ENCODE results near the gene LYSET.
"Not testable (repeated sequence)": the region's sequence is repeated elsewhere in the genome, so short reads cannot be mapped to it uniquely, and the experiment has no call there.

LYSET gene

GRCh38 chr14:93168610-93169009 lies 16.5 kb upstream of the LYSET start:
- DNase-seq (ENCODE audit: low read depth in 2 of 2), result not testable (repeated sequence)

- DNase-seq (ENCODE audit: low read depth in 2 of 2), result not testable (repeated sequence)
These were observed 15.5 kb upstream of the LYSET start for GRCh38 chr14:93169619-93170018.

- DNase-seq (ENCODE audit: low read depth in 2 of 2), result not testable (repeated sequence)
These were observed 15.0 kb upstream of the LYSET start for GRCh38 chr14:93170141-93170540.

GRCh38 chr14:93171376-93171775 lies 13.7 kb upstream of the LYSET start:
- DNase-seq (ENCODE audit: low read depth in 2 of 2), result no peak

GRCh38 chr14:93173943-93174395 lies 11.1 kb upstream of the LYSET start:
- no peak for DNase-seq (ENCODE audit: low read depth in 2 of 2)

- DNase-seq (ENCODE audit: low read depth in 2 of 2), result not testable (repeated sequence)
These were observed 10.4 kb upstream of the LYSET start for GRCh38 chr14:93174731-93175130.

- DNase-seq (ENCODE audit: low read depth in 2 of 2), result no peak
These were observed 9.6 kb upstream of the LYSET start for GRCh38 chr14:93175492-93175891.

- no peak for DNase-seq (ENCODE audit: low read depth in 2 of 2)
These were observed 1.4 kb upstream of the LYSET start for GRCh38 chr14:93183596-93184317.

GRCh38 chr14:93185349-93185720 lies 218 bp downstream of the LYSET start:
- no peak for DNase-seq (ENCODE audit: low read depth in 2 of 2)

GRCh38 chr14:93186466-93186865 lies 1.3 kb downstream of the LYSET start:
- no peak for DNase-seq (ENCODE audit: low read depth in 2 of 2)

GRCh38 chr14:93186956-93187355 lies 1.8 kb downstream of the LYSET start:
- DNase-seq (ENCODE audit: low read depth in 2 of 2), result no peak

GRCh38 chr14:93195316-93195999 lies 10.3 kb downstream of the LYSET start:
- DNase-seq (ENCODE audit: low read depth in 2 of 2), result no peak

GRCh38 chr14:93199031-93199430 lies 13.9 kb downstream of the LYSET start:
- DNase-seq (ENCODE audit: low read depth in 2 of 2), result no peak

GRCh38 chr14:93200553-93200952 lies 15.4 kb downstream of the LYSET start:
- no peak for DNase-seq (ENCODE audit: low read depth in 2 of 2)

GRCh38 chr14:93201155-93201704 lies 16.1 kb downstream of the LYSET start:
- DNase-seq (ENCODE audit: low read depth in 2 of 2), result no peak

- DNase-seq (ENCODE audit: low read depth in 2 of 2), result peak; percentile 72
These were observed 21.8 kb downstream of the LYSET start, which contains the start of the genes GON7 and UBR7 for GRCh38 chr14:93206793-93207467. Gene GON7 (minus strand): TSS chr14:93207065. CDS start chr14:93207037, 28 bp downstream. Gene UBR7 (plus strand): TSS chr14:93207256. CDS start chr14:93207292, 36 bp downstream.

- DNase-seq (ENCODE audit: low read depth in 2 of 2), result no peak
These were observed 22.6 kb downstream of the LYSET start for GRCh38 chr14:93207468-93208308.

GRCh38 chr14:93212432-93212831 lies 27.3 kb downstream of the LYSET start:
- no peak for DNase-seq (ENCODE audit: low read depth in 2 of 2)

GRCh38 chr14:93214598-93214997 lies 29.5 kb downstream of the LYSET start:
- no peak for DNase-seq (ENCODE audit: low read depth in 2 of 2)

- no peak for DNase-seq (ENCODE audit: low read depth in 2 of 2)
These were observed 34.1 kb downstream of the LYSET start for GRCh38 chr14:93219103-93219726.

GRCh38 chr14:93220509-93220908 lies 35.4 kb downstream of the LYSET start:
- no peak for DNase-seq (ENCODE audit: low read depth in 2 of 2)

Measured in activated CD8-positive, alpha-beta memory T cell treated with anti-CD3 and anti-CD28 coated beads for 4 hours (primary cell).